Activated T-cell treated with anti-CD3 and anti-CD28 coated beads, Interleukin-2, amount 50 U/mL, for 48 hours (primary cell): ENCODE results near the gene SYNGR4.
A peak's percentile ranks its signal among the peaks of the same experiment; 100 is the strongest.
"Not testable (repeated sequence)": the region's sequence is repeated elsewhere in the genome, so short reads cannot be mapped to it uniquely, and the experiment has no call there.

Experiments used
- DNase-seq, 2 experiments: peaks; one replicate each; pipeline ENCODE4 v3.0.0-alpha.2; 2020

The SYNGR4 gene

DNA sequence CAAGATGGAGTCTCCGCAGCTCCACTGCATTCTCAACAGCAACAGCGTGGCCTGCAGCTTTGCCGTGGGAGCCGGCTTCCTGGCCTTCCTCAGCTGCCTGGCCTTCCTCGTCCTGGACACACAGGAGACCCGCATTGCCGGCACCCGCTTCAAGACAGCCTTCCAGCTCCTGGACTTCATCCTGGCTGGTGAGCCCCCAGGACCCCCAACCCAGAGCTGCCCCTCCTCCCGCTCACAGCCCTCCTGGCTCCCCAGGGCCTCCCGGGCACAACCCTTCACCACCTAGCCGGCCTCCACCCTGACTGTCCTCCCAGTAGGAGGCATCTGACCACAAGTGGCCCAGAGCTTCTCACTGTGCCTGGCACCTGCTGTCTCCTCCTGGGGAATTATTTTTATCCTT, 9.4 kb downstream of the SYNGR4 start:
- DNase-seq = no peak

DNA sequence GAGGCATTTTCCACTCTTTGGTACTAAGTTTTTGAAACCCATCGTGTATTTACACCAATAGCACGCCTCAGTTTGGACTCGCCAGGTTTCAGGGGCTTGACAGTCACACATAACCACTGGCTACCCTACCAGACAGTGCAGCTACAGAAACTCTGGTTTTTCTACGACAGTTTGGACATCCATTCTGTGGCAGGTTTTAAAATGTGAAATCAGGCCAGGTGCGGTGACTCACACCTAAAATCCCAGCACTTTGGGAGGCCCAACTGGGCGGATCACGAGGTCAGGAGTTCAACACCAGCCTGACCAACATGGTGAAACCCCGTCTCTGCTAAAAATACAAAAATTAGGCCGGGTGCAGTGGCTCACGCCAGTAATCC, 14.0 kb downstream of the SYNGR4 start:
- DNase-seq = no peak

DNA sequence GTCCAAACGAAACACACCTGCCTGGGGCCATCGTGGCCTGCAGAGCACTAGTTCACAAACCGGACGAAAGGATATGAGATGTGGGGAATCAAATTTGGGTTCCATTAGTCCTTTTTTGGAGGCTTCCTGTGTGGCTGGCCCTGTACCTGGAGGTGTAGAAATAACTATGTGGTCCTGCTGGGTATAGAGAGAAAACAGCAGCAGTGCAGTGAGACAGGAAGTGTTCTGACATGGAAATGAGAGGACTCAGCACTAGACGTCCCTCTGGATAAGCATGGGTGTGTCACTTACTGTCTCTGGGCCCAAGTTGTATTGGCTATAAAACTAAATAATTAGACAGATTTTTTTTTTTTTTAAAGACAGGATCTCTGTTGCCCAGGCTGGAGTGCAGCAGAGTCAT, 14.9 kb downstream of the SYNGR4 start:
- no peak for DNase-seq

DNA sequence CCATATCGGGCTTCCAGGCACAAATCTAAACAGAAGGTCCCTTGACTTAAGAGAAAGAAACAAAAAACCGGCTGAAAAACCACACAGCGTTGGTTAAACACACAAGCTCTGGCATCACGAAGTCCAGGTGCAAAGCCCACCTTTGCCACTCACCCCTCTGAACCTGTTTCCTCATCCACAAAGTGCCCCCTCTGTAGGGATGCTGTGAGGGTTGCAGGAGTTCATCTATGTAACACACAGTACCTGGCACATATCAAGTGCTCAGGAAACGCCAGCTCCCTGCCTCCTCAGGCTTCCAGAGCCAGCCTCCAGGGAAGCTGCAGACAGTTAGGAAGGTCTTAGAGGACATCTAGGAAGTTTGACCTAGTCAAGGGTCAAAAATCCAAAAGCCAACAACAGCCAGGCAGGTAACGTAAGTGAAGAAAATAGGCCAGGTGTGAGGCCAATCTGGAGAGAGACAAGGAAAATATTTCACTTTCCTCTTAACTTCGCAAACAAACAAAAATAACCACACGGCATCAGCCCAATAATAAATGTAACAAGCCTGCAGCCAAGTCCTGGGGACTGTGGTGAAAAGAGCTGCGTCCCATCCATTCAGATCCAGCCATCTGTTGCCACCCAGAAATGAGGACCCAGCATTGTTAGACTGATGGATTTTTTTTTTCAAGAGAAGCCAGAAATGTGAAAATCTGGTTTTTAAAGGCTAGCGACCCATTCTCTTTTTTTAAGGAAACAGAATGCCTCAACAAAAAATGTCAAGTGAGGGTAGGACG, 17.2 kb downstream of the SYNGR4 start:
- DNase-seq = no peak

DNA sequence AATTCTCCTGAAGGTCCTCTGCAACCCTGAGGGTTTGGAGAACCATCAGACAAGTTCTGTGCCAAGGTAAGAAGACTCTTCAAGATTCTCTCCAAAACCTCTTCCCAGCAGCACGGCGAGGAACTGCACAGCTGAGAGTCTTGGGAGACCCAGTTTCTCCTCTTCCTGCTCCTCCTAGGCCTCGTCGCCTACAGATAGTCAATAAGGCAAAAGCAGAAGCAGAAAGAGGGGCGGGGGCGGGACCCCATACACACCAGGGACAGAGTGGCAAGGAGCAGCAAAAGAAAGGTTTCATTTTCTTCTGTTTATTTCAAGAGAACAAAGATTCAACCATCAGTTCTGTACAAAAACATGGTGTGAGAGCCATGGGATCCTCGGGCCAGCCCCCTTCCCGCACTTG, 18.1 kb downstream of the SYNGR4 start:
- no peak for DNase-seq

DNA sequence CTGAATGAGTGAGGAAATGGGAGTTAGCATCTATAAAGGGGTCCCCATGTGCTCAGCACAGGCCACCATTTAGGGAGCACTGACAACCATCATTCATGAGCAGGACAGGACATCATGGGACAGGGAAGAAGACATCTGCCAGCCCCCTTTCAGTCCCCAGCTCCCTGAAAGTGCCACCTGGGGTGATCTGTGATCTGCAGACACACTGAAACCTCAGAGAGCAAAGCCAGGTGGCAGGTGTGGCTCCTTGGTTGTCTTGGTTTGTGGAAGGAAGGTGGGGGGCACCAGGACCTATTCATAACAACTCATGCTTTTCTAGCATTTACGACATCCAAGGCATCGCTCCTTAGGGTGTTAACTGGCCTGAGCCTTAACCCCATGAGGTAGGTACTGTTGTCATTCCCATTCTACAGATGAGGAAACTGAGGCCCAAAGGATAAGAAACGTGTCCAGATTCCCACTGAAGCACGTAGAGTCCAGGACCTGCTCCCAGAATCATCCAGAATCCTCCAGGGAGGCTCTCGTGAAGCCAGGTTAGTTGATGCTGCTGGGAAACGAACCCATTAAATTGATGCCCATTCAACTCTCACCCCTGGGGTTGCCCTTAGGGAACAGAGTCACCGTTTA, 21.4 kb downstream of the SYNGR4 start:
- no peak for DNase-seq

DNA sequence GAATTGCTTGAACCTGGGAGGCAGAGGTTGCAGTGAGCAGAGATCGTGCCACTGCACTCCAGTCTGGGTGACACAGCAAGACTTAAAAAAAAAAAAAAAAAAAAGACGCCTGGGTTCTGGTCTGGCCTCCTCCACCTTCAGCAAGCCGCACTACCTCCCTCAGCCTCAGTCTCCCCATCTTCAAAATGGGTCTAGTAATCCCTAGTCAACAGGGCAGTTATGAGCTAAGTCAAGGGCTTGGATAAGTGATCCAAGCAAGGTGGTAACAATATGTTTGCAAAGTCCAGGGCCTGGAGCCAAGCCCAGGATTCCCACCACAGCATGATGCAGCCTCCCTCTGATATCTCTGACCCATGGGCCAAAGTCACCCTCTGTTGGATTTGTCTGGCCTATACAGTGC, 22.8 kb downstream of the SYNGR4 start:
- no peak for DNase-seq

DNA sequence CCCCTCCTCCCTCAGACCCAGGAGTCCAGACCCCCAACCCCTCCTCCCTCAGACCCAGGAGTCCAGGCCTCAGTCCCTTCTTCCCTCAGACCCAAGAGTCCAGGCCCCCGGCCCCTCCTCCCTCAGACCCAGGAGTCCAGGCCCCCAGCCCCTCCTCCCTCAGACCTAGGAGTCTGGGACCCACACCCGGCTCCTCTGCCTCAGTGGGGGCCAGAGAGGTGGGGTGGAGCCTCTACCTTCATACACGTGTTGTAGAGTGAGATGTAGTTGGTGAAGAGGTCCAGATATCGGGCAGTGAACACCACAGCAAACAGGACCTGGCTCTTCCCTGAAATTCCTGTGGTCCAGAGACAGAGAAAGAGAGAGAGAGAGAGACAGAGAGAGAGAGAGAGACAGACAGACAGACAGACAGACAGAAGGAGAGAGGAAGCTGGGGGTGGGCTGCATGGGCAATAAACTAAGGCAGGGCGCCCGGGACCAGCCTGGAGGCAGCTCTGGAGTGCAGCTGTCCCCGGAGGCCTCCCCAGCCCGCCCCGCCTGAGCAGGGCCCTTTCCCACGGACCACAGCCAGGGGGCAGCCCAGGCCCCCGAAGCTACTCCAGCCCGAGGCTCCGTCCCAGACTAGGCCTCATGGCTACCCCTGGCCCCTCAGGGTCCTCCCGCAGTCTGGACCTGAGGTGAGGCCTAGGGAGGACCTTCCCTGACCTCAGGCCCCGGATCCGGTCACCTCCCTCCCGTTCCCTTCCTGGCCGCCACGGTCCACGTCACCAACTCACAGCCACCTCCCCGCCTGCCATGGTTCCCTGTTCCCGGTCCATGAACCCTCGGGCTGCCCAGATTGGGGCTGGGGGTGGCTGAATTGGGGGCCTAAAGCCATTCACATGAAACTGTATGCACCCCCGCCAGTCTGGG, 26.3 kb downstream of the SYNGR4 start:
- DNase-seq = peak; percentile 76 to 81

DNA sequence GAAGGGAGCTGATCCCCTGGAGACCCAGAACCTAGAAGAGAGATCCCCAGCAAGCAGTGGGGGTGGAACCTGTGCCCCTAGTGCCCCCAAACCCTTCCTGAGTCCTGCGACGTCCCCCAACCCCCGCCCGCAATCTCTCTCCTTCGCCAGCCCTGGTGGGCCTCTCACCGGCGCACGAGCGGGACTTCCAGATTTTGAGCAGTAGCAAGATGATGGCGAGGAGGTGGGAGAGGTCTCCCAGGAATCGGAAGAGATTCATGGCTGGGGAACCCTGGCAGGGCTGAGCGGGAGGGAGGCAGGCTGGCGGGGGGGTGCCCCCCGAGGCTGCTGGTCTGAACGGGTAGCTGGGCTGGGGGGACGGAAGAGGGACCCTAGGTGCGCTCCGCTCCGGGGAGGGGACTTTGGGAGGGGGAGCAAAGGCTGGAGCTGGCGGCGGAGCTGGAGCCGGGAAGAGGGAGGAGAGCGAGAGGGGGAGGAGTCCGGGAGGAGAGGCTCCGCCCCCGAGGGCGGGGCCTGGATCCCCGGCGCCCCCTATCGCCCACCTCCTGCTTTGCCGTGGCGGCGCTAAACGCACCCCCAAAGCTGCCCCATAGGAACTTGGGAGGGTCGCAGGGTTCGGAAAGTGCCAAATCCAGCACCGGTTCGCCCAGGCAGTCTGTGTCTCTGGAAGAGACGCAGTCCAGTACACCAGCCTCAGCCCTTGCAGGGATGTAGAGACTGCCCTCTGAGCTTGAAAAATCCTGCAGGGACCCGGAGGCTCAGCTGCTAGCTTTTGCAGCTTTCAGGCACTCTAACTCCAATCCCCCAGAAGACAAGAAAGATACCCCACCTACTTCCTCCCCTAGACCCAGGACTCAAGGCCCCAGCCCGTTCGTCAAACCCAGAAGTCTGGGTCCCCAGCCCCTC, 27.2 kb downstream of the SYNGR4 start, which contains the start of gene KDELR1:
KDELR1 (minus strand) TSS at position 452 of the 906 bp plus-strand sequence; CDS start at position 259, 193 bp downstream.
- DNase-seq = peak; percentile 80 to 87

DNA sequence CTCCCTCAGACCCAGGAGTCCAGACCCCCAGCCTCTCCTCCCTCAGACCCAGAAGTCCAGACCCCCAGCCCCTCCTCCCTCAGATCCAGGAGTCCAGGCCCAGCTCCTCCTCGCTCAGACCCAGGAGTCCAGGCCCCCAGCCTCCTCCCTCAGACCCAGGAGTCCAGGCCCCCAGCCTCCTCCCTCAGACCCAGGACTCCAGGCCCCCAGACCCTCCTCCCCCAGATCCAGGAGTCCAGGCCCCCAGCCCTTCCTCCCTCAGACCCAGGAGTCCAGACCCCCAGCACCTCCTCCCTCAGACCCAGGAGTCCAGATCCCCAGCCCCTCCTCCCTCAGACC, 27.8 kb downstream of the SYNGR4 start:
- not testable (repeated sequence) for DNase-seq

DNA sequence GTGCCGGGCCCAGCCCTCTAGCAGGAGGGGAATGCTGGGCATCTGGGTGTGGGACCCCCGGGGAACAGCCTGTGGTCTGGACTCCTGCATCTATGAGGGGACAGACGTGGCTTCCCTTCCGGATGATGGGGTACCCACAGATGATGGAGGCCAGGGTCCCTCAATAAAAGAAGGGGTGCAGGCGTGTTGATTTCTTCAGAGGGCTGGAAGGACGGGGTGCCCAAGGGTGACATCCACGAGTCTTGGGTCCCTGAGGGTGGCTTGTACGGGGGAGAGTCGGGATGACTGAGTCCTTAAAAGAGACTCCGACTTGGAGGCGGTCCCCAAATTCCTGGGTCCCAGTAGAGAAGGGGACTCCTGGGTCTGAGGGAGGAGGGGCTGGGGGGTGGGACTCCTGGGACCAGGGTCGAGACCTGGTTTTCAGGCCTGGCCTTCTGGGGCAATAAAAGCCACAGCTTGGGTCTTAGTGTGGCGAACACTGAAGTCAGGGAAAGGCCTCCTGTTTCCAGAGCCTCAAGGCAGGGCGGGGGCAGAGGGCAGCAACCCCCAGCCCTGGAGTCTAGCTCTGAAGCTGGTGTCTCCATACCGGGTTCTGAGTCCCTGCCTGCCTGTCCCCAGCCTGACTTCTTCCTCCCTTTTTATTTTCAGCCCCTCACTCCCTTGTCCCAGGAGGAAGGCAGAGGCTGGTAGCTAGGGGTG, 28.8 kb downstream of the SYNGR4 start:
- DNase-seq = no peak

DNA sequence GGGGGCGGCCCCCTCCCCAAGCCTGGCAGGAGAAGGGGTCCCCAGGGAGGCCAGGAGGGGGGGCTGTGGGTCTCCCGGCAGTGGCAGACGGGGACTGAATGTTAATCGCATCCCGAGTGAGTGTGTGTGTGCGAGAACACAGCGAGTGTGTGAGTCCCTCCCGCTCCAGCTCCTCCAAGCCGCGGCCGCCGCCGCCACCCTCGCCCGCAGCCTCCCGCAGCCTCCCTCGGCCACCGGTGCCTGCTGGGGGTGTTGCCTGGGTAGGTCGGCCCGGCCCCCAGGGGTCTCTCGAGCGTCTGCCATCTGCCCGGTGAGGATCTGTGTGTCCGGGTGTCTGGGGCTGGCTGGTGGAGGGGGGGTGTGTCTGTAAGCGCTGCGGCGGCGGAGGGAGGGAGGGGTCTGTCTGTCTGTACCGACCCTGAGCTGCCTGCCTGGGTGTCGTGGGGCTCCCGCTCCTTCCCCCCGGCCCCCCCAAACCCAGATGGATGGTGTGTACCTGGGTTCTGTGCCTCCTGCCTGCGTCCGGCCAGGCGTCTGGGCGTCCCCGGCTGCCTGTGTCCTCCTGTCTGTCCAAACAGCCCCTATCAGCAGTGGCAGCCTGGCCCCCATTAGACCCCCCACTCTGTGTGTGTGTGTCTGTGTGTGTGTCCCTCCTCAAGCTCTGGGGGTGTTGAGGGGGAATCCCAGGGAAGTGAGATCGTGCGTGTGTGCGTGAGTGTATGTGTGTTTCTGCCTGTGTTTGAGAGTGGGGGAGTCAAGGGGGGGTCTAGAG, 29.6 kb downstream of the SYNGR4 start, which contains the start of gene GRIN2D:
GRIN2D (plus strand) TSS at position 110 of the 772 bp plus-strand sequence. CDS start 4,725 bp downstream, outside the sequence.
- peak in 1 of 2 experiments; percentile 49 for DNase-seq

DNA sequence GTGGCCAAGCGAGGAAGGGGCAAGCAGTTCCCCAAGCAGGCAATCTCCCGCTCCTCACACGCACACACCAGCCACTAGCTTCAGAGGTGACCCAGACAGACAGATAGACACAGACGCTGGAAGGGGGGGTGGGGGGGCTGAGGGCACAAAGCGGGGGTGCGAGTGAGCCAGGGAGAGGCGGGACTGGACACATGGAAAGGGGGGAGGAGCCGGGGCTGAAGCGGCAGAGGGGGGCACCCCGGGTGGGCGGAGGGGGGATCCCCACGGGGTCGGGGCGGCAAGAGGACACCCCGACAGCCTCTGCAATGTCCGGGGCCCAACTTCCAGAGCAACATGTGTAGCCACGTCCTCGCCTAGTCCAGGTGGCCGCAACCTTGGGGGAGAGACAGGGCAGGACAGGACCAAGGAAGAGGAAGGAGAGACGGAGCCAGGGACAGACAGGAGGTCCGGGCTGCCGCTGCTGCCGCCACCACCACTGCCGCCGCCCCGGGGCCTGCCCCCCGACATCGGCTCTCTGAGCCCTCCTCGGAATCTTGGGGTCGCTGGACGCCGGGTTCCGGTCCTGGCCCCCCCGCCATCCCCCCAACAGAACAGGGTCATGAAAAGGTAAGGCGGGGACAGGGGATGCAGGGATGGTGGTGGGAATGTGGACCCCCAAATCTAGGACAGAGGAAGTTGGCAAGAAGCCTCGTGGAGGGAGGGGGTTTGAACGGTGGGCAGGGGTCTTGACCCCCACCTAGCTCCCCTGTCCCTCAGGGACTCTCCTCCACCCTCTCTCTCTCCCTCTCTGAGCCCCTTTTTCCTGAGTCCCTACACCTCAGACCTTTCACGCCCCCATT, 30.4 kb downstream of the SYNGR4 start:
- DNase-seq = peak in 1 of 2 experiments; percentile 27

DNA sequence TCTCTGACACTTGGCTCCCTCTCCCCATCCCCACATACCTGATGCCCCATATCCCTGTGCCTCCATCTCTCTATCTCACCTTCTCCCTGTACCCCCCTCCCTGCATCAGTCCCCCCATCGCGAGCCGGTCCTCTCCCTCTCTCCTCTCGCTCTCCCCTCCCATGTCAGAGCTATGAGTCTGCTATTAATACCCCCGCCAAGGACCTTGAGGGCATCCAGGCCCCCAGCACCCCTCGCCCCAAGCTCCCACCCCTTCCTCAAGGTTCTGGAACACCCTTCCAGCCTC, 30.9 kb downstream of the SYNGR4 start:
- DNase-seq = no peak

DNA sequence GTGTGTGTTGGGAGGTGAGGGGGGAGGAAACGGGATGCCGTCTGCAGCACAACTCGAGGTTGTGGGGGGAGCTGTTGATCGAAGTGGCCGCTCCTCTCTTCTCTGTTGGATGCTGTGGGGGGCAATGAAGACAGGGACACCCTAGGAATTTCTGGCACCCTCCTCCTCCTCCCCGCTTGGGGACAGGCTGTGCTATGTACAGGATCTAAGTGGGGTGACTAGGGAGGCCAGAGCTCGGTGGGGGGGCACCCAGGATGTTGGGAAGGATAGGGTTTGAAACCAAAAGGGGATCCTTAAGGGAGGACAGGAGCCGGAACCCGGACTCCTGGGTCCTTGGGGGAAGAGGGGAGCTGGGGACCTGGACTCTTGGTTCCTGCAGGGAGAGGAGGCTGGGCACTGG, 31.3 kb downstream of the SYNGR4 start:
- no peak for DNase-seq

DNA sequence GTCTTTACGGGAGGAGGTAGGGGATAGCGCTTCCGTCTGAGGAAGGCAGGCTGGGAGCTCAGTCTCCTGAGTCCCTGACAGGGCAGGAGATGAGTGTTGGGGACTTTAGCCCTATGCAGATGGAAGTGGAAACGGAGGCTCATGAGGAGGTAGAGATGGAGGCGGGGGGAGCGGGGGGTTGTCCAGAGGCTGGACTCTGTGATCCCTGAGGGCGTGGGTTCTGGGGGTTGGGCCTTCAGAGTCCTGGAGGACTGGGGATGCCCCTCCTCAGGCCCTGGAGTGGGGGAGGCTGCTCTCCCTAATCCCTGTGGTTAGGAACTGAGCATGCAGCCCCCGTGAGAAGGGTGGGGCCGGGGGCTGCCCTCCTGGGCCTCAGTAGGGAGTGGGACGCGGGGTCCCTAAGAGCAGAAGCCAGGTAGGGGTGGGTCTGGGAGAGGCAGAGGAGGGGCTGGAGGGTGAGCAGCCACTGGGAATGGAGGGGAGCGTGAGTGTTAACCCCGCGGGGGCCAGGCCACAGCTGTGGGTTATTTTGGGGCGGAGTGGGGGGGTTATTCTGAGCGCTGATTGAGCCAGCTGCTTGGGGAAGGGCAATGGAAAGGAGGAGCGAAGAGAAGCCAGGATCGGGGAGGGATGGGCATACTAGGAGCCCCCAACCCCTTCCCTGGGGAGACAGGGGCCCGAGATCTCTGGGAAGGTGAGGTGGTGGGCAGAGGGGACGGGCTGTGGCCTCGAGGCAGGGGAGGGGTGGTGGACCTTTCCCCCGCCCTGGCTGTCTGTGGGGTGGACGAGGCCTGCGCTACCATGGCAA, 32.1 kb downstream of the SYNGR4 start:
- DNase-seq = peak in 1 of 2 experiments; percentile 23

DNA sequence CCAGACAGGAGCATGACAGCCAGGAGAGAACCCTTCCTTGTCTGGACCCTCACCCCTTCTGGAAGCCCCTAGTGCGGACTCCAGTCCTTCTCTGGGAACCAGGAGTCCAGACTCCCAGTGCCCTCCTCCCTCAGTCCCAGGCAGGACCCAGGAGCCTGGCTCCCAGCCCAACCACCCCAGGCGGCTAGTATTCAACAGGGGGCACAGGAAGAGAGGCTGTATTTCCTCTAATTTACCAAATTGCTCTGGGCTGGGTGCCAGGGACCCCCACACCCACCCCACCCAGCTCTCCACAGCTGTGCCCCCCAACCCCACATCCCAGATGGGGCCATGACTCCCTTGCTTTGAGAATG, 32.6 kb downstream of the SYNGR4 start:
- no peak for DNase-seq

DNA sequence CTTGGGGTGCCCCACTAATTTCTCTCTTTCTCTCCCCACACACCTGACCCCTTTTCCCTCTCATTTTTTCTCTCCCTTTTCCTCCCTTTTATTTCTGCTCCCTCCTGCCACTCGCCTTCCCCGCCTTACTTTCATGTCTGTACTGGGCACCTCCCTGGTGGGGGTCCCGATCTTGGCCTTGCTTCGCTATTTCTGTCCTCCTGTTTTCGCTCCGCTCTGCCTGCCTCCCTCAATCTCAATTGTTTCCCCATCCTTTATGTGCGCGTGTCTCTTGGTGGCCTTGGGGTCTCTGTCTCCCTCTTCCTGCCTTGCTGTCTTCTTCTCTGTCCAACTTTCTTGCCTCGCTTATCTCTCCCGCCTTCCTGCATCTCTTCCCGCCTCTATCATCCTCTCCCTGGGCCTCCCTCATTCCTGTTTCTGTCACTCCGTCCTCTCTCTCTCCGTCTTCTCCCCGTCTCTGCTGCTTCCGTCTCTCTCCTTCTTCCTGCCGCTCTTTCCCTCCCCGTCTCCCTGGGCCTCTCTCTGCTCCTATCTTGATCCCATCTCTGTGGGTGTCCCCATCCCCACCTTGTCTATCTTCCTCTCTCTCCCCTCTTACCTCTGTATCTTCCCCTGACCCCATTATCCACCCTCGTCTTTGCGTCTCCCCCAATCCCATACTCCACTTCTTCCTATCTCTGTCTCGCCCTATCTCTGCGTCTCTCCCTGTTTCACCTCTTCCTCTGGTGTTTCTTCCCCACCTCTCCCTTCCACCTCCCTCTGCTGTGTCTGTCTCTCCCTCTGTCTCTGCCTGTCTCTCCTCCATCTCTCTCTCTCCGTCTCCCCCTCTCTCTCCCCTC, 33.3 kb downstream of the SYNGR4 start:
- peak in 1 of 2 experiments; percentile 25 for DNase-seq

DNA sequence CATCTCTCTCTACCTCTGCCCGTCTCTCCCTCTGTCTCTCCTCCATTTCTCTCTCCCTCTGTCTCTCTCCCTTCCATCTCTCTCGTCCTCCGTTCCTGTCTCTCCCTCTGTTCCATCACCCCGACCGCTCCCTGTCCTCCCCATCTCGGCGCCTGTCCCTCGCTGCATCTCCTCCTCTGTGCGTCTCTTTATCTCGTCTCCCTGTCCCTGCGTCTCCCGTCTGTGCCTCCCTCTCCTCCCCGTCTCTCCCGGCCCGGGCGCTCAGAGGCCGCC, 33.9 kb downstream of the SYNGR4 start:
- peak in 1 of 2 experiments; percentile 51 for DNase-seq
